Measurements from ENCODE around the gene SMU1.
"Not testable (repeated sequence)": the region's sequence is repeated elsewhere in the genome, so short reads cannot be mapped to it uniquely, and the experiment has no call there.

SMU1 gene

DNA sequence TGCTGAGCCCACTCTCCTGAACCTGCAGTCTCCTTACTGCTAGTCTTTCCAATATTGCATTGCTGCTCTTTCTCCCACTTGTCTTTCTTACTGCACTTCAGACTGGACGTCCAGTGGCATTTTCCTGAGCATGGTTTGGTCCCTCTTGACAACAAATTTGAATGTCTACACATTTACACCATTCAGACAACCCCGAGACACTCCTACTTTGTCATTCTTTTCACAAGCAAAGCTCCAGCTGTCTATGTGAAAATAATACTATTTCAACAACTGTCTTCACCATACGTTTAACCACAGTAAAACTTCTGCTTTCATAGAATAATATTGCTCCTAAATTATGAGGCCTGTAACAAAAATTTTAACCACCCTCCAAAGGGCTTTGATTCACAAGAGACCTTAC lies 64.6 kb downstream of the SMU1 start:
- no peak for DNase-seq

DNA sequence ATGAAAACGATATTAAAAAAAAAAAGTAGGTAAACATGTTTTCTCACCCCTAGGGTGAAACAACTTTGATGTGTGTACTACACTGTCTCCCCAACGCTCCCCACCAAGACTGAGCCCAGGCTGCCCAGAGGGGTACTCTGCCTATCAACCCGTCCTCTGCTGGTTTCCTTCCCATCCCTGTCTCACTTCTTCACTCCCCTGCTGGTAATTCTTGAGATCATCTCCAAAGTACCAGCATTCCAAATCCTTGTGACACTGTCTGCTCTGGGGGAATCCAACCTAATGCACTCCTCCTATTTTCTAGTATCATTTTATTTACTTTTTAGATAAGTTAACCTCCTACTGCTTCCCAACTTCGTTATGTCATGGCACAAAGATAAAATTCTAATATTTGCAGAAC lies 68.7 kb downstream of the SMU1 start:
- no peak for DNase-seq

DNA sequence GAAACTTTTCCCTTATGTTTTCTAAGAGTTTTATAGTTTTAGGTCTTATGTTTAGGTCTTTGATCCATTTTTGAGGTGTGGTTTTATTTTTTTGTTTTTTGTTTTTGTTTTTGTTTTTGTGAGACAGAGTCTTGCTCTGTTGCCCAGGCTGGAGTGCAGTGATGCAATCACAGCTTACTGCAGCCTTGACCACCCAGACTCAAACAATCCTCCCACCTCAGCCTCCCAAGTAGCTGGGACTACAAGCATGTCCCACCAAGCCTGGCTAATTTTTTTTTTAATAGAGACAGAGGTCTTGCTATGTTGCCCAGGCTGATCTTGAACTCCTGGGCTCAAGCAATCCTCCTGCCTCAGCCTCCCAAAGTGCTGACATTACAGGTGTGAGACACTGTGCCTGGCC lies 71.1 kb downstream of the SMU1 start:
- not testable (repeated sequence) for DNase-seq

DNA sequence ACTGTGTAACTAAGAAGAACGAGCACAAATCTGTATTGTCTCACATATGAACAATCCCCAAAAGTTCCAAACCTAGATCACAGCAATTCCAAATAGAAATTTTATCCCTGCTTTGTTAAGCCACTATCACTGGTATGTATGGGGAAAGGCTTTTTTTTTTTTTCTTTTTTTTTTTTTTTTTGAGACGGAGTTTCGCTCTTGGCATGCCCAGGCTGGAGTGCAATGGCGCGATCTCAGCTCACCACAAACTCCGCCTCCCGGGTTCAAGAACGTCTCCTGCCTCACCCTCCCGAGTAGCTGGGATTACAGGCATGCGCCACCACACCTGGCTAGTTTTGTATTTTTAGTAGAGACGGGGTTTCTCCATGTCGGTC lies 75.8 kb downstream of the SMU1 start:
- not testable (repeated sequence) for DNase-seq

DNA sequence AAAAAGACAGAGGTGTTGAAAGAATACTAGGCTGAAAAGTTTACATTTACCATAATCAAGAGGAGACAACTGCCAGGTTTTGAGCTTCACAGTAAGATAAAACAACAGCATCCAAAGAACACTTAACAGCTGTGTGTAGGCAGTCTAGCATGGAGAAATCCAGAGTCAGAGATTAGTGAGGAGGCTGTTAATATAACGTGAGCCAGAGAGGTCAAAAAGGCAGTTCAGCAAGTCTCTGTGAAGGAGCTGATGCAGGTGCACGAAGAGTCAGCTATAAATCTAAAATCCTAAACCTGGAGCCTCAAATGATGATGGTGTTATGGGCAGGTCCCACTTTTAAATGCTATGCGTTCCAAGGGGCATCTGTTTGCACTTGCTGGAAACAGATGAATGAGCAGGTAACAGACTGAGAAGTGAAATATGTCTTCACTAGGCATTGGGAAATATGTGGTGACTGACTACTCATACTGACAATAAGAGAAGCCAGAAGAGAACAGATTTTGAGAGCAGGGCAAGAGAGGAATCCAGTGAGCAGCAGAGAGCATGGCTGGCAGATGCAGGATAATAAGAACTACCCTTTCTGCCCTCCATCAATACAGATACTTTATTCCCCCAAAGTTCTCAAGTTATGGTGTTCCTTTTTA lies 83.8 kb downstream of the SMU1 start:
- no peak for DNase-seq

DNA sequence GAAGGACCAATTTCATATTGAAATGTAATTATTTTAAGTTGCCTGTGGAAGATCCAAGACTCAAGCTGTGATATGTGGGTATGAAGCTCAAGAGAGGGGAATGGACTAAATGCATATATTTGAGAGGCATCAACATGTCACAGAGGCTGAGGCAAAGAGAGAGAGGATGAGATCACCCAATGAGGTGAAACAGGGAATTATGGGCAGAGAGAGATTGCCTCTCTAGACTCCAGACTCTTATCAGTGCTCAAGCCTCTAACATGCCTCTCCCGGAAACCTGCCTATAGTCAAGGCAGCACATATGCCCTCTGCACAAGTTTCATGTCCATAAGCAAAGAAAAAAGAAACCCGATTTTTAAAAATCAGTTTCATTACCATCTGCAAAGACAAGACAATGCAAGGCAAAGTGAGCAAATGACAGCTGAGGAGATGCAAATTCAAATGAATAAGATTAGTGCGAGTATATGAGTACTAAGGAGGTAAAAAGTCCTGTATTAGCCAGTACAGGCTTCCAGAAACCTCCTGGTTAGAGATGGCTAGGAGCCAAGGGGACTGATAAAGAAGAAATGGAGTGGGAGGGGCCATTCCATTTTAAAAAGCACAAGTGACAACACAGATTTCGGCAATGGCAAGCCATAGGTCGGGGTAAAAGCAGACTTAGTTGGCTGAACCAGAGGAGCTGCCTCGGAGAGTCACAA lies 84.4 kb downstream of the SMU1 start:
- no peak for DNase-seq

All from activated T-cell treated with anti-CD3 and anti-CD28 coated beads, Interleukin-2, amount 50 U/mL, for 48 hours (primary cell).